Uterus (tissue), 2 donors: ENCODE data around the gene GPR151.

ENCODE experiments used
- POLR2A ChIP-seq, 2 donors: fragments of 450-650 bp; IDR thresholded peaks; one replicate each; pipeline ENCODE4 v1.6.1; 2016; ENCODE audit warnings: antibody characterized with exemption in 2 of 2, mild to moderate bottlenecking in 1 of 2, moderate library complexity in 1 of 2
- TF ChIP-seq, protein P1 (sequence below), 4 experiments: fragments of 200-600 bp in 2 of 4; fragments of 450-650 bp in 2 of 4; sonication (generic) in 2 of 4; IDR thresholded peaks; one replicate each; pipeline ENCODE4 v1.5.1; 2016 to 2019; ENCODE audit warnings: antibody characterized with exemption in 4 of 4, mild to moderate bottlenecking in 2 of 4, moderate library complexity in 1 of 4

DNA sequence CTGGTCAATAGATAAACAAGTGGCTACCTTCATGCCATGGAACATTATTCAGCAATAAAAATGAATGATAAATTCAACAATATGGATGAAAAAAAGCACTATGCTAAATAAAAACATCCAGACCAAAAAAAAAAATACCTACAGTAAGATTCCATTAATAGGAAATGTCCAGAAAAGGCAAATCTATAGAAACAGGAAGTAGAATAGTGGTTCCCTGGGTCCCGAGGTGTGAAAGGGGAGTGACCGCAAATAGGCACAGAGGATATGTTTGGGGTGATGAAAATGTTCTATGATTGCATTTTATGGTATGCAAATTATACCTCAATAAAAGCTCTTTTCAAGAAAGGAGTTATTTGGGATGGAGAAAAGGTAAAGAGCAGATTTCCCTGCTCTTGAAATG, 3.6 kb upstream of the GPR151 start:
- TF ChIP-seq, protein P1, sequence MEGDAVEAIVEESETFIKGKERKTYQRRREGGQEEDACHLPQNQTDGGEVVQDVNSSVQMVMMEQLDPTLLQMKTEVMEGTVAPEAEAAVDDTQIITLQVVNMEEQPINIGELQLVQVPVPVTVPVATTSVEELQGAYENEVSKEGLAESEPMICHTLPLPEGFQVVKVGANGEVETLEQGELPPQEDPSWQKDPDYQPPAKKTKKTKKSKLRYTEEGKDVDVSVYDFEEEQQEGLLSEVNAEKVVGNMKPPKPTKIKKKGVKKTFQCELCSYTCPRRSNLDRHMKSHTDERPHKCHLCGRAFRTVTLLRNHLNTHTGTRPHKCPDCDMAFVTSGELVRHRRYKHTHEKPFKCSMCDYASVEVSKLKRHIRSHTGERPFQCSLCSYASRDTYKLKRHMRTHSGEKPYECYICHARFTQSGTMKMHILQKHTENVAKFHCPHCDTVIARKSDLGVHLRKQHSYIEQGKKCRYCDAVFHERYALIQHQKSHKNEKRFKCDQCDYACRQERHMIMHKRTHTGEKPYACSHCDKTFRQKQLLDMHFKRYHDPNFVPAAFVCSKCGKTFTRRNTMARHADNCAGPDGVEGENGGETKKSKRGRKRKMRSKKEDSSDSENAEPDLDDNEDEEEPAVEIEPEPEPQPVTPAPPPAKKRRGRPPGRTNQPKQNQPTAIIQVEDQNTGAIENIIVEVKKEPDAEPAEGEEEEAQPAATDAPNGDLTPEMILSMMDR (IDR thresholded peaks at IDR 0.05) = no peak
- TF ChIP-seq POLR2A (IDR thresholded peaks at IDR 0.05) = no peak
